ENCODE results near the gene NLGN1. TPM values are rescaled to one million over a fixed set of nuclear protein-coding genes. Genes with fewer than 3 reads are reported as not detected.

The NLGN1 gene
- total RNA-seq, 1 experiment from 2014 or later: 5.2 TPM

DNA sequence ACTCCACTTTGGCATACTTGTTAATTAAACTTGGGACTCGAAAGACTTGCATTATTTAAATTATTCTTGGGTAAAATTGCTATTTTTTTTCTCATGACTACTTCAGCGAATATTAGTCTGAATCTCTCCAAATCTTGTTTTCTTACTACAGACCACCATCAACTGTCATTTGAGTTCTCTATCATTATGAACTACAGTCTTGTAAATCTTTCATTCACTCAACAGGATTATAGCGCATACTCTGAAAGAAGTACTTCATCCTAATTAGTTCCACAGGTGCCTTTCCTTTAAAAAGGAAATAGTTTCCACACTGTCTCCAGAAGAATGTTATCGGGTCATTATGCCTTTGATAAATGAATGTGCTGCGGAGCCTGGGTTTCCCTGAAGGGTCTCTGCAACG lies 149.5 kb downstream of the NLGN1 start:
- WGBS (ENCODE audit: extremely low coverage, insufficient read length, low lambda C conversion rate): no CpG with 5 or more reads among the region's 6 CpGs
- Histone ChIP-seq H3K18ac (ENCODE audit: insufficient read length, low read depth, low read length) (no peak overlapping the region), H3K27ac (ENCODE audit: insufficient read length, low read depth, low read length) (no peak overlapping the region), H2AK5ac (ENCODE audit: insufficient read length, low read length) (no peak overlapping the region), H2AFZ (ENCODE audit: low read length) (no peak overlapping the region), H3K4me1 (ENCODE audit: insufficient read depth, low read length) (no peaks in the 10 kb centered on the region), H4K20me1 (ENCODE audit: control insufficient read depth, insufficient read depth, insufficient read length) (no peaks in the 10 kb centered on the region), H3K9ac (ENCODE audit: extremely low read depth, insufficient read length, low read length) (no peak overlapping the region), H3T11ph (ENCODE audit: low read length) (no peak overlapping the region), H2BK20ac (ENCODE audit: low read depth, low read length, poor library complexity, severe bottlenecking) (no peak overlapping the region), H4K8ac (replicated peaks; ENCODE audit: insufficient read length, low read depth, low read length) (no peak overlapping the region), H3K23me2 (ENCODE audit: insufficient read length, low read depth, low read length, poor library complexity, severe bottlenecking) (no peaks in the 10 kb centered on the region), H2BK12ac (ENCODE audit: insufficient read length, low read depth, low read length) (no peak overlapping the region), H2BK120ac (ENCODE audit: low read depth, low read length, poor library complexity, severe bottlenecking) (no peak overlapping the region), H3K79me1 (ENCODE audit: insufficient read depth, low read depth, low read length, poor library complexity, severe bottlenecking) (no peaks in the 10 kb centered on the region), H2BK5ac (ENCODE audit: insufficient read length, low read length) (no peak overlapping the region), H4K5ac (ENCODE audit: insufficient read length, low read depth, low read length) (no peak overlapping the region), H3K23ac (ENCODE audit: insufficient read length, low read depth, low read length) (no peak overlapping the region), H3K27me3 (ENCODE audit: insufficient read depth, low read length) (no peaks in the 10 kb centered on the region), H3K14ac (ENCODE audit: insufficient read depth, low read length) (no peak overlapping the region), H3K79me2 (ENCODE audit: insufficient read depth, low read length) (no peaks in the 10 kb centered on the region), H2BK15ac (ENCODE audit: low read depth, low read length) (no peak overlapping the region), H3K9me3 (ENCODE audit: control insufficient read depth, low read depth, low read length) (no peaks in the 10 kb centered on the region), H3K4ac (ENCODE audit: low read depth, low read length) (no peak overlapping the region), H3K56ac (ENCODE audit: insufficient read length, low read depth, low read length) (no peak overlapping the region), H4K91ac (ENCODE audit: insufficient read length, low read depth, low read length) (no peak overlapping the region), H3K4me2 (ENCODE audit: insufficient read depth, insufficient read length, low read length) (no peak overlapping the region)
- no peak for DNase-seq
- Mint-ChIP-seq H3K27ac (no peak overlapping the region), H3K4me3 (no peak overlapping the region), H3K36me3 (ENCODE audit: insufficient read depth in 1 of 3, low read depth in 3 of 3) (no peaks in the 10 kb centered on the region), H3K27me3 (ENCODE audit: low read depth) (no peaks in the 10 kb centered on the region), H3K9me3 (no peaks in the 10 kb centered on the region), H3K4me1 (no peaks in the 10 kb centered on the region)
- TF ChIP-seq, protein P1, sequence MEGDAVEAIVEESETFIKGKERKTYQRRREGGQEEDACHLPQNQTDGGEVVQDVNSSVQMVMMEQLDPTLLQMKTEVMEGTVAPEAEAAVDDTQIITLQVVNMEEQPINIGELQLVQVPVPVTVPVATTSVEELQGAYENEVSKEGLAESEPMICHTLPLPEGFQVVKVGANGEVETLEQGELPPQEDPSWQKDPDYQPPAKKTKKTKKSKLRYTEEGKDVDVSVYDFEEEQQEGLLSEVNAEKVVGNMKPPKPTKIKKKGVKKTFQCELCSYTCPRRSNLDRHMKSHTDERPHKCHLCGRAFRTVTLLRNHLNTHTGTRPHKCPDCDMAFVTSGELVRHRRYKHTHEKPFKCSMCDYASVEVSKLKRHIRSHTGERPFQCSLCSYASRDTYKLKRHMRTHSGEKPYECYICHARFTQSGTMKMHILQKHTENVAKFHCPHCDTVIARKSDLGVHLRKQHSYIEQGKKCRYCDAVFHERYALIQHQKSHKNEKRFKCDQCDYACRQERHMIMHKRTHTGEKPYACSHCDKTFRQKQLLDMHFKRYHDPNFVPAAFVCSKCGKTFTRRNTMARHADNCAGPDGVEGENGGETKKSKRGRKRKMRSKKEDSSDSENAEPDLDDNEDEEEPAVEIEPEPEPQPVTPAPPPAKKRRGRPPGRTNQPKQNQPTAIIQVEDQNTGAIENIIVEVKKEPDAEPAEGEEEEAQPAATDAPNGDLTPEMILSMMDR (conservative IDR thresholded peaks at IDR 0.05): no peak

Data from H9 (cell line).